ENCODE results near the gene C10orf143.
"Not testable (repeated sequence)": the region's sequence is repeated elsewhere in the genome, so short reads cannot be mapped to it uniquely, and the experiment has no call there.

The C10orf143 gene

DNA sequence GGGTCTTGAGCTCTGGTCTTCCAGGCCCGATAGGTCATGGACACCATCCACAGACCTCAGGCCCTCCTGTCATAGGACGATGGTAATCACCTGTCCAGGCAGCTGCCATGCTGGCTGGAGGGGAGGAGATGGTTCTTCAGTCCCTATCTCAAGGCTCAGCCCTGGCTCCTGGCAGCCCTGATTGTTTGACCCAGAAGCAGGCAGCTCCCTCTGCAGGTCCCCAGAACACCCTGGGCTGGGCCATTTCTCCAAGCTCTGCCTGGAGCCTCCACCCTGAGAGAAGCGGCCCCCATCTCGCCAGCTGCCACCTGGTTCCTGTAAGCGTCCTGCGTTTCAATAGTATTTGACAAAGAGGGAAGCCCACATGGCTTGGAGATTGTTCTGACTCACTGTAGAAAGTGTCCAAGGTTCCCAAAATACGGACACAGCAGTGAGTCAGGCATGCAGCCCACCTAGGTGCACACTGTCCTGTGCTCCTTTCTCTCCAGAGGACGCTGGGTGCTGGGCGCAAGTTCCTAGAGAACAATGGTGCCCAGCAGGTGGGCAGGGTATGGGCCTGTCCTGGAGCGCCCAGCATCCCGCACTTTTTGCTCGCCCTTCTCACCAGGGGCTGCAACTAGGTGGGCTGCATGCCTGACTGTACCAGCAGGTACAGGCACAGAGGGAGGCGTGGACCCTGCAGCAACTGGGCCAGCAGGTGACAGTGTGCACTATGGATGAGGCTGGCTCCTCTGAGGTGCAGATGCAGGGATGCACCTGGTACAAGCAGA, 74.1 kb downstream of the C10orf143 start:
- no peak for DNase-seq (ENCODE audit: low read depth, low spot score)

DNA sequence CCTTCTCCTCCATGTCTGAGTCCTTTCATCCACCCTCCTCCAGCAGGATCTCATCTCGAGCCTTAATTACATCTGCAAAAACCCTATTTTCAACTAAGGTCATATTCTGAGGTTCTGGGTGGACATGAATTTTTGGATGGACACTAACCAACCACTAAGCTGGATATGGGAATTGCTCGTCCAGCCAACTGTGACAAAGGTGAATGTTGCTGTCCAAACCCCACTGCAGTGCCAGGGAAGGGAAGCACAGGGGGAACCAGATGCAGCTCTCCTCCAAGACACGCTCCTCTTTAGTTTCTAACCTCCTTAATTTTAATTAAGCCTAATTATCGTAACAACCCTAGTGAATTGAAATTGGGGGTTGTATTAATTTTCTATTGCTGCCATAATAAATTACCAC, 81.4 kb downstream of the C10orf143 start:
- DNase-seq (ENCODE audit: low read depth, low spot score), result no peak

DNA sequence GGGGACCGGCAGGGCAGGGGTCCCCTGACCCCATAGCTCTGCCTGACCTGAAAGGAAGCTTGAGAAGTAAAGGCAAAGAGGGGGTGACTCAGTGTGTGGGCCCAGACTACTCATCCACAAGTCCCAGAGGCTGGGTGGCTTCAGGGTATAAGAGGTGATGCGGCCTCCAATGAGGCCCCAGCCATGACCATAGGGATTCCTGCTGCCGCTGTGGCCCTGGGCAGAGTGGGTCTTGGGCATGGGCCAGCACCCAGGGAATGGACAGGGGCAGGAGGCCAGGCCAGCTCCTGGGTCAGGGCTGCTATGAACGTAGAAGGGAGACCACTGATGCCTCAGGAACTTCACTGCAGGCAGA, 82.2 kb downstream of the C10orf143 start:
- no peak for DNase-seq (ENCODE audit: low read depth, low spot score)

DNA sequence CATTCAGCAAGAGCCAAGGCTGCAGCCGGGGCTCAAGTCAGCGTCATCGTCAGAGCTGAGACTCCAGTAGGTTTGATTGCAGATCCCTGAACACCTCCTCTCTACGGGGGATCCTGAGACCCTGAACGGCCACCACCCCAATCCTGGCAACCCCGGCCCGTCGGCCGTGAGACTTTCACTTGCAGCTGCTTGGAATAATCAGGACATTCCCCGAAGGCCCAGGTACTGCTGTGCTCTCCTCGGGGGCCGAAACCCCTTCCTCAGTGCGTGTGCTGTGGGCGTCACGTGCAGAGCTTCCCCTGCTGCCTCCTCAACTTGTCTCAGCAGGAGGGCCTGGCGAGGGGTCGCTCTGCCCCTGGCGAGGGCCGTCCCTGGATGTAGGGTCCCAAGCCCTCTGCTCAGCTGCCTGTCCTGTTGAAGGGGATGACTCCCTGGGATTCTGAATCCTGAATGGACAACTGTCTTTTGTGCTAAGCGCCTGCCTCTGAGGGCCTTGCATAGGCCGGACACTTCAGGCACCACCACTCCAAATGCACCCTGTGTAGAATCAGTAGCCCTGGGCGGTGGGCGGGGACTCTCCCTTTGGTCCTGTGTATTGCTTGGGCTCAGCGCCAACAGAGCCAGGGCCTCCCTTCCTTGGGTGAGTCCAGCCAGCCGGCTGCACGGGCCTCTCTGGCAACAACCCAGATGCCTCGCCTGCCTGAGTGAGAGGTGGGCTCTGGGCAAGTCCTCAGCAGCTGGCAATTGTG, 82.7 kb downstream of the C10orf143 start:
- DNase-seq (ENCODE audit: low read depth, low spot score), result no peak

- DNase-seq (ENCODE audit: low read depth, low spot score), result no peak
Observed at GRCh38 chr10:130026670-130027456, 83.8 kb downstream of the C10orf143 start.

DNA sequence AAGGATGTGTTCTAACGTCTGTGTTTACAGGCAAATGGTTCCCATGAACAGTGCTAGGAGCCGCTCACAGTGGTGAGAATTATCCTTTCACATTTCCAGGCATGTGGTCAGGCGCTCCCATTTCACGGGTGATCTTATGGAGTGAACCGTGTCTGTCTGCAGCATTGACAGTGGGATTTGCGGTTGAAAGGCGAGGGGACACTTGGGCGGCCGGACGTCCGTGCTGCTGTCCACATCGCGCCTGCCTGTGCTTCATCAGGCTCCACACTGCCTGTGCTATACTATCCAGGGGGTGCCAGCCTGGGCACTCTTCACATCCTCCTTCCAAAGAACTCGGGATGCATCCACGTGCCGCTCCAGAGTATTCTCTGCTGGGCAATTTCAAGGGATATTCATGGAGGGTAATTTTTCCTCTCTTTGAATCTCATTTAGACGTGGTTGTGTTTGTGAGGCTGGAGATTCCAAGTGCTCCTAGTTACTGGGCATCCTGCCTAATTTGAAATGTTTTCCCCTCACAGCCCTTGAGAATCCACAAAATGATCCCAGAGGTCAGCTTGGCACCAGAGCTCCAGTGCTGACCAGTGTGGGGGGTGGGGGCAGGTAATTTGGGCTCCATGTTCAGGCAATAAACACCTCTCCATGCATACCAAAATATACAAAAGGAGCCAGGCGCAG, 84.7 kb downstream of the C10orf143 start:
- no peak for DNase-seq (ENCODE audit: low read depth, low spot score)

- no peak for DNase-seq (ENCODE audit: low read depth, low spot score)
Observed at GRCh38 chr10:130025326-130025725, 85.3 kb downstream of the C10orf143 start.

DNA sequence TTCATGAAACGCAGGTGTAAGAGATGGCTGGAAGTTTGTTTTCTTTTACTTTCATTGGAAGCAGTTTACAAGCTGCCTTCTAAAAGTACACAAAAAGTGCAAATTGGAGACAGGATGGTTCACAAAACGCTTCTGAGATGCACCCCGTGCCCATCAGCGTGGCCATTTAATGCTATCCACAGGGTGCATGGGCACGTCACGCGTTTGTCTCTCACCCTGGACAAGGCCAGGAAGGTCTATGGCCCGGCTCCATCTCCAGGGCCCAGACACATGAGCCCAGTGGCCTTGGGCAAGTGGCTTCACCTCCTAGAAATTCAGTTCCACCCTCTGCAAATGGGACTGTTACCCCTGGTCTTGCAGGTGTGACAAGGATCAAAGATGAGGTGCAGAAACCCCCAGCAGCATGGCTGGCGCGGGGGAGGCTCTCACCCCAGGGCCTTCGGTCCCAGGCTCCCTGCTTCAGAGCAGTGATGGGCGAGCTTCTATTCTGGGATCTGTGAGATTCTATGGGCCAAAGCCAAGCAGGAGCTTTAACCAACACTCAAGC, 85.8 kb downstream of the C10orf143 start:
- DNase-seq (ENCODE audit: low read depth, low spot score), result no peak

GRCh38 chr10:130024326-130024725, 86.3 kb downstream of the C10orf143 start:
- not testable (repeated sequence) for DNase-seq (ENCODE audit: low read depth, low spot score)

DNA sequence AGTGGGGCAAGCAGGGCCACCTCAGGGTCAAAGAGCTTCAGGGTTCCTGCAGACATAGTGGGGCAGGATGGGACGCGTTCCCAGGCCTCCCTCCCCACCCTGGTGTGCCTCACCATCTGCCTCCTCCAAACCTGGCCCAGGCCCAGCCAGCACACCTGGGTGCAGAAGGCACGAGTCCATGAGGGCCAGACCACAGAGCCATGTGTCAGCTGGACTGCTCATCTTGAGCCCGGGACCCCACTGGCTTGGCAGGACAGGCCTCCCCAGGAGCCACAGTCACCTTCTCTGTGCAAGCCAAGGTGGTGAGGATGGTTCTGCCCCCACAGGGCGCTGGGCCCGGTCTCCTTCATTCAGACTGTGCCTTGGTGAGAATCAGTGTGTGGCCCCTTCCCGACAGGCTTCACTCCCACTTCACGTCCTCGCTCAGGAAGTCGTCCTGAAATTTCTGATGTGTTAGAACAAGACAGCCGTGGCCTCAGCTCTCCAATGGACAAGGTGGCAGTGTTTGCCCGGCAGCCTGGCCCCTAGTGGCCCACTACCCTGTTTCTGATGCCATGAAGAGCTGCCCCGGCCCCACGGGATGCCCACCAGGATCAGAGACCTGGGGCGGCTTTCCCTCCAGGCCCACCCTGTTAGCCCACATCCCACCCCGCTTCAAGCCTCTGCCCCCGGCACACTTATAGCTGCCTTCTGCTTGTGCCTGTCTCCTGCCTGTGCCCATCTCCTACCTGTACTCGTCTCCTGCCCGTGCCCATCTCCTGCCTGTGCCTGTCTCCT, 87.0 kb downstream of the C10orf143 start:
- DNase-seq (ENCODE audit: low read depth, low spot score), result no peak

DNA sequence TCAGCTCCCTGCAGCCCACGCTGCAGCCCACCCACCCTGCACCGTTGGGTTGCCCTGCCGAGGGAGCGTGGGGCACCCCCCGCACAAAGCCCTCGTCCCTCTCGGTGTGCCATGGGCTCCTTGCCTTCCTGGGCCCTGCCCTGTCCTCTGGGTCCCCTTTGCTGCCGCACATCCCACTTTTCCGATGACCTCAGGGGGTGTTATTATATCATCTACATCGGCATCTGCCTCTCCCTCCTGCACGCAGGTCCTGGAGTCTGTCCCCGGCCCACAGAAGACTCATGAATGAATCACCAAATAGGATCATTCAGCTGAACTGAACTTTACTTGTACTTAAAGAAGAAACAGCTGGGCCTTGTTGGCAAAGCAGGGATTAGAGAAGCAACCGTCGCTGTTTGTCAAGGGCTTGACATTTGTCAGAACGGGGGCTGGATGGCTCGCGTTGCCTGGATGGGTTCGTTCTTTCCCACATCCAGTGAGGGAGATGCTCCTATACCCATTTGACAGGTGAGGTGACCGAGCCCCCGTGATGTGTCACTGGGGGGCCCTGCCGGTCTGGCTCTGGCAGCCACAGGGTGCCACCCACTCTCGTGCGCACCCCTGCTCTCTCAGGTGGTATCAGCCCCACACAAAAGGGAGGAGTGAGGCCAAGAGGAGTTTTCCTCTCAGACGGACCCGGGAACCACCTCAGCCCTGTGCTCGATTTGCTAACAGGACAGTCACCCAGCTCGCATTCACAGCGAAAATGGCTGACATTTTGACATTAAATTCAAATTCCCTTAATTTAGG, 87.9 kb downstream of the C10orf143 start:
- no peak for DNase-seq (ENCODE audit: low read depth, low spot score)

GRCh38 chr10:130022086-130022485, 88.5 kb downstream of the C10orf143 start:
- no peak for DNase-seq (ENCODE audit: low read depth, low spot score)

DNA sequence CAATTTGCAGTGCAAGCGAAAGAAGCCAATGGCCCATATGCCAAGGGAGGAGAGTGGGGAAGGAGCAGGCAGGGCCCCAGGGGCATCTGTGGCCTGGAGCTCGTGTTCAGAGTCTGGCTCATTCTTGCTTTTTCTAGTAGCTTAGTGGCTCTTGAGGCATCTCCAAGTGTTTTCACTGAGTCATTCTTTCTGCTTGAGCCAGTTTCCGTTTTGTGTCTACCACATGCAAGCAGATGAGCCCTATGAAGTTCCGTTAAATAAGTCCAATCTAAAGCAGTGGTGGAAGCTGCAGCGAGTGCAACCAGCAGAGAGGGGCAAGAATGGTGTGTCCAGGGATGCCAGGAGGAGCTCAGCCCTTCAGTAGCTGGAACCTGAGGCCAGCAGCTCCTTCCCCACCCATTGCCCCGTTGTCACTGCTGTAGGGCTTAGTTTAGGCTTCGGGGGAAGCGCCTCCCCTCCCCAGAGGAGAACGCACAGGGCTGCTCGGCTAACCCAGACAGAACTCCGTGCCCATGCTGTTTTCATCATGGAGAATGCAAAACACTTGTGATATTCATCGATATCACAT, 89.2 kb downstream of the C10orf143 start:
- DNase-seq (ENCODE audit: low read depth, low spot score), result no peak

DNA sequence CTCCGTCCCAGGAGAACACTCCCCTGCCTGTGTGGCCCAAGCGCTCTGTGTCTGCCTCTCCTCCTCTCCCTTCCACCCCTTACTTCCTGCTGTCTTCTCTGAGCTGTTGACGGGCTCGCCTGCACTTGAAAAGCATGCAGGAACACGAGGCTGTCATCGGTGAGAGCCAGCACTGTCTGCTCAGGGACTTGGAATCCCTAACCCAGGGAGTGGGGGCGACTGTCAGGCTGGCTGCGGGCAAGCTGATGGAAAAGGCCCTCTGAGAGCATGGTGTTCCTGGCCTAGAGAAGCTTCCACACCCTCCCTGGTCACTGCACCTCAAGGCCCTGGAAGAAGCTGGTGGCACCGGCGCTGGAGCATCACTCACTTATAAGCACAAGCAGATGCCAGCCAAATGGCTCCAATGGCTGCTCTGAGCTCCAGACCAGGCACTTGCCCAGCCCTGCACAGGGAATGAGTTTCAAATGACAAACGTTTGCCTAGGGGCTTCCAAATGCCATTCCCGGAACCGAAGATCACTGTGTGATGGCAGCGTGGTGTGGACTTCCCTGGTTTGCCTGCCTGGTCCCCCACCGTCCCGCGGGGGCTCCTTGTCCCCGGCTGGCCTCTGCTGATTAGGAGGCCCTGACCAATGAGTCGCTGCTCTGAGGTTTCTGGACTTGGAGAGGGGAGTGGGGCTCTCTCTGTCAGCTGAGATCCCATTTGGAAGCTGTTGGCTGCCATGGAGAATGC, 89.8 kb downstream of the C10orf143 start:
- DNase-seq (ENCODE audit: low read depth, low spot score), result no peak

DNA sequence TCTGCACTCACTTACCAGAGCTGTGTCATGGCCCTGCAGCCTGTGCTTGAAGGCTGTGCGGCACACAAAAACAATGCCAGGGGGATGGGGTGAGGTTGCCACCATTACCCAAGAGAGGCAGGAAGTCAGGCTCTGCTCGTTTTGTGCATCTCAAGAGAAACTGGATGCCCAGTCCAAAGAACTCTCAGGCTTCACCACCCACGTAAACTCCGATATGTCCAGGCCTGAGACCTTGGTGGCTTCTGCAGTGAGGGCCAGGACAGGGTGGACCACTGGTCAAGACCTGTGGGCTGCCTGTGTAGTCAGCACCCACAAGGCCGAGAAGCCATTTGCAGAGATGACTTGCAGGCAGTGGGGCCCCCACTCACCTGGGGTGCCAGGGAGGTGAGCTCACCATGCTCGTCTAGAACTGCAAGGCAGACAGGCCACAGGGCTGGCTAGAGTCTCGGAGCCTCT, 91.9 kb downstream of the C10orf143 start:
- no peak for DNase-seq (ENCODE audit: low read depth, low spot score)

GRCh38 chr10:130018265-130018664, 92.4 kb downstream of the C10orf143 start:
- DNase-seq (ENCODE audit: low read depth, low spot score), result no peak

DNA sequence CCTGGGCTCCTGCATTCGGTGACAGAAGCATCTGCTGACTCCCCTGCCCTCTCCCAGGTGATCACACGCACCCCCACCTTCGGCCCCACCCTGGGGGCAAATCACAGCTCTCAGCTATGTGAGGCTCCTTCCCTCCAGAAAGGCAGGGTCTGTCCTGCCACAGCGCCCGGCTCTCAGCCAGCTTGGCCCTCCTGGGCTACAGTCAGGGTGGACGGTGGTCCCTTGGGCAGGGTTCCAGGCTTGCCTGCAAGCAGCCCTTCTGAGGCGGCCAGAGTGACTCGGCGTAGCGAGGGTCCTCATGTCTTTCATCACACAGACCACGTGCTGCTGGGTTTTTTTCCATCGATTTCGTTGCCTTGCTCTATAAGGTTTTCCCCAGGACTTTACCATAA, 93.0 kb downstream of the C10orf143 start:
- DNase-seq (ENCODE audit: low read depth, low spot score), result no peak

DNA sequence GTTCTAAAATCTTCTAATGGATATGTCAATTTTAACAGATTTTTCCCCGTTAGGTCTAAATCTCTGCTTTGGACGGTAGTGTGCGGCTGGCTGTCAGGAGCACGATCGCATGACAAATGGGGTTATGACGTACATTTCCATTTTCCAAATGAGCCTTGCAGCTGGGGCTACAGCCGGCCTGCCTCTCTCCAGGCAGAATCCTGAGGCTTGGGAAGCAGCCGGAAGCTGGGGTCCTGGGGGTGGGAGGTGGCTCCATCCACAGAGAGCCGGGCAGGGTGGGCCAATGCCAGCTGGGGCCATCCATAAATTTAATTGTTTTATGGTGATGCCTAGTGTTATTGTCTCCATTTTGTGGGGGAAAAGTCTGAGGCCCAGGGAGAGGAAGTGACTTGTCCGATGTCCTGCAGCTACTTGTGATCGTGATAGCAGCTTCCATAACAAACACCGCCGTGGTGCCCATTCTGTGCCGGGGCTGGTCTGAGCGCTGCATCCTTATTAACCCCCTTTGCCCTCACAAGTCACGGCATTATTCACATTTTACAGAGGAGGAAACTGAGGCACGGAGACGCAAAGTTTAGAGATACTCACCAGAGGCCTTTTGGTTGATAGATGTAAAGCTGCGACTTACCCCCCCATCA, 93.5 kb downstream of the C10orf143 start:
- no peak for DNase-seq (ENCODE audit: low read depth, low spot score)
